NOMO-1 treated with dmso at 0.1 percent for 144 hours (cell line): Measurements from ENCODE around the gene CHFR.
"Not testable (repeated sequence)": the region's sequence is repeated elsewhere in the genome, so short reads cannot be mapped to it uniquely, and the experiment has no call there.

ENCODE experiments used
- DNase-seq: peaks from one replicate; lab custom pipeline; 2025; ENCODE audit not compliant: unreplicated experiment; lab: John Stamatoyannopoulos, UW

The CHFR gene

DNA sequence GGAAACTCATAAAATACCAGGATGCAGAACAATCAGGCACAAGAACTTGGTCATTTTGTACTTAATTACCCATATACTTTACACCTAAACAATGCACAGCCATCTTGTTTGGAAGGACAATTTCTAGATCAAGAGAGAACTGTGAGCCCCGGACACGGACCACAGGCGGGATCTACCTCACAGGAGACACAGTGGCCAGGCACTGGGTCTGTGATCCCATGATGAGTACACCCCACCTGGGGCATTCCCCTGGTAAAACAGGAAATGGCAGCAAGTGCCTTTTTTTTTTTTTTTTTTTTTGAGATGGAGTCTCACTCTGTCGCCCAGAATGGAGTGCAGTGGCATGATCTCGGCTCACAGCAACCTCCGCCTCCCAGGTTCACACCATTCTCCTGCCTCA, 74.0 kb downstream of the CHFR start:
- no peak for DNase-seq

DNA sequence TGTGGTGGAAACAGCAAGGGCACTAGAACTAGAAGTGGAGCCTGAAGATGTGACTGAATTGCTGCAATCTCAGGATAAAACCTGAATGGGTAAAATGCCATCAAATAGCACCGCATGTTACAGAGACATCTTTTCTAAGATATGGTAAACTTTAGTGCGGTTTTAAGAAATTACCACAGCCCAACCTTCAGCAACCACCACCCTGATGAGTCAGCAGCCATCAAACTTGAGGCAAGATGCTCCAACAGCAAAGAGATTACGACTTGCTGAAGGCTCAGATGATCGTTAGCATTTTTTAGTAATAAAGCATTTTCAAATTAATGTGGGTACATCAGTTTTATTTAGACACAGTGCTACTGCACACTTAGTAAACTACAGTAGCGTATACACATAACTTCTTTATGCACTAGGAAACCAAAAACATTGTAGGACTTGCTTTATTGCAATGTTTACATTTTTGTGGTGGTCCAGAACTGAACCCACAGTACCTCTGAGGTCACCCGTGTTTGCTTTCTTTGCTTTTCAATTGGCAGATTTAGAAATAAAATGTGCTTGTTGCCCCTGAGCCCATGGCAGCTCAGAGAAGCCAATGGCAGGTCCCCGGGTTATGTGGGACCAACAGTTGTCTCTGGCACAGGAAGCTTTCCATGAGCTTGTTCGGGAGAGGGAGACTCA, 74.6 kb downstream of the CHFR start:
- DNase-seq: peak; percentile 9

DNA sequence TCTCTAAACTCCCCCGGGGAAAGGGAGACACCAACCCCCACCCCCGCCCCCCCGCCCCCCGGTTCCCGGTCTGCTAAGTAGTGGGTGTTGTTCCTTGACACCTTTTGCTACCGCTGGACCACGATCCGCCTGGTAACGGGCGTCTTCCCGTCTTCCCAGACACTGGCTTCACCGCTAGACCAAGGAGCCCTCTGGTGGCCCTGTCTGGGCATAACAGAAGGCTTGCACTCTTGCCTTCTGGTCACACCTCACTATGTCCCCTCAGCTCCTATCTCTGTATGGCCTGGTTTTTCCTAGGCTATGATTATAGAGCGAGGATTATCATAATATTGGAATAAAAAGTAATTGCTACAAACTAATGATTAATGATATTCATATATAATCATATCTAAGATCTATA, 78.0 kb downstream of the CHFR start:
- not testable (repeated sequence) for DNase-seq

DNA sequence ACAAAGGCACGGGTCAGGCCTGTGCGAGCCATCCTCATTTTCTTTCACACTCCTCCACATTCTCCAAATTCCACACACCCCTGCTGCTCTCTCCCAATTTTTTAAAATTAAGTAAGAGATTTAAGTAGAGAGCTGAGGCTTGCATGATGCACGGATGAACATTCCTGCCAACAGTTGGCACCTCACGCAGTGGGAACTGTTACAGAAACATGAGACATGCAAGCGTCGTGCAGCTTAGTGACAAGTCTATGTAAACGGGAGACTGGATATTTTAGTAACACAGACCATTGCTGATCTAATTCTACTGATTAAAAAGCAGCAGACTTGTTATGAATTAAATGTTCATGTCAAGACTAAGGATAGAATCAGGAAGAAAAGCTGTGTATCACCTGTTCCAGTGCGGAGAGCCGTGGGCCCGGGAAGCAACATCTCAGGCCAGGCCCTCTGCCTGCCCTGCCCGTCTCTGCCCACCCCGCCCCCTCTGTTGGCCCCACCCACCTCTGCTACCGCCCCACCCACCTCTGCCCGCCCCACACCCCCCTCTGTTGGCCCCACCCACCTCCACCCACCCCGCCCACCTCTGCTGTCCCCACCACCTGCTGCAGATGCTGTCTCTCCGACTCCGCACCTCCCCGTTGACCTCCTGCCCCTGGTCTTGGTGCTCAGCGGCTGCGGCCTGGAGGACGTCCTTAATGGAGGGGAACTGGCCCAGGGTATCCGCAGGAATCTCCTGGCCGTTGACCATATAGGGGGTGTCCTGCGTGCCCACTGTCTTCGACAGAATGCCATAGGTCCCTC, 79.9 kb downstream of the CHFR start:
- DNase-seq: no peak

DNA sequence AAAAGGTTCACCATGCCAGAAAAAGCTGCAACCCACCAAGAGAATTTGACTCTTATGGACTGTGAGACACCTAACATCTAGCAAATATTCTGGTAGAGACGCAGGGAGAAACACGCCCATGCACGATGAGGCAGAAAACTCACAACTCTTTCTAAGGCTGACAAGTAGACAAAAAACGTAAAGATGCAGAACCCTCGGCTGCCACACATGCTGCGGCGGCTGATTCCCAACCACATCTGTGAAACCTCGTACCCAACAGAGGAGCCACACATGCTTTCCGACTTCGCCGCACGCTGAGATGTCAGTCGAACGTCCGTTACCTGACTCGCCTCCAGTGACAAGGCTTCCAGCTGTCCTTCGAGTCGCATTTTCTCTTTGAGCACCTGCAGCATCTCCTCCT, 80.5 kb downstream of the CHFR start:
- no peak for DNase-seq

DNA sequence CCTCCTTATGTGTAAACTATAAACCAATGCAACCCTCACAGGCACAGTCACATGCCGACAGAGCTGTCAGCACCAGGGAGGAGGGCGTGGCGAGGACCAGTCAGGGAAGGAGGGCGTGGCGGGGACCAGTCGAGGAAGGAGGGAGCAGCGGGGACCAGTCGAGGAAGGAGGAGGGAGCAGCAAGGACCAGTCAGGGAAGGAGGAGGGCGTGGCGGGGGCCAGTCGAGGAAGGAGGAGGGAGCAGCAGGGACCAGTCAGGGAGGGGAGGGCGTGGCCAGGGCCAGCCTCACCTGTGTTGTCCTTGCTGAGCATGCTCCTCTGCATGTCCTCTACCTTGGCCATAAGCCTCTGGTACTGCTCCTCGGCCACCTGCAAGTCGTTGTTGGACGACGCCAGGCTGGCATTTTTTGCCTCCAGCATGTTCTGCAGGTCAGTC, 83.0 kb downstream of the CHFR start:
- DNase-seq: no peak

DNA sequence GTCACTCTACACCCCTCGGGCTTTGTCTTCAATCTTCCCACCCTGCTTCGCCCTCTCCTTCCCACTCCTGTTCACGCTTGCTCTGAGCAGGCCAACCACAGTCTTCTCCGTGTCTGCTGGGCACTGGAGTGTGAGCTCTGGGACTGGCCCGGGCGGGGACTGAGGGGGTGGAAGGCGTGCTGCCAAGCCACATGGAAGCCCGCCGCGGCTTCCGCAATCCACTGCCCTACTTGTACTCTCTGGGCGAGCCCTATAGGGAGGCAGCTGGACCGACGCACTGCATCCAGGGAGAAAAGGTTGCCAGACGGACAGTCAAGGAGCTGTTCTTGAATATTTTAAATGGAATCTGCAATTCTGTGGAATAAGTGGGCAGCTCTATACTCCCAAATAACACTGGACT, 83.5 kb downstream of the CHFR start:
- no peak for DNase-seq

DNA sequence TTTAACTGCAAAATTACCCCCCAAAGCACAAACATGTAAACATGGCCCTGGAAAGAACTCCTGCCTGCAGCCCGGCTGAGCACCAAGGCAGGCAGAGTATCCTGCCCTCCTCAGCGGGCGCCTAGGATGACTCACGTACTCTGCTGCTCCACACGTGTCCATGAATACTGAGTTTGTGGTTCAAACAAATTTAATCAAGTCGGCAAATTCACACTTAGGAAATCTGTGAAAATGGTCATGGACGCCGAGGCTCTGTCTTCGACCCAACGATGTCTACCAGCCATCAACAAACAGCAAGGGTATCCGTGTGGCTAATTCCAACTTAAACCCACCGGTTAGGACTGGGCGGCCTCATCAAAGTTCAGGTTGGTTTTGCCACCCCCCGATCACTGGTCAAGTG, 84.3 kb downstream of the CHFR start:
- no peak for DNase-seq

DNA sequence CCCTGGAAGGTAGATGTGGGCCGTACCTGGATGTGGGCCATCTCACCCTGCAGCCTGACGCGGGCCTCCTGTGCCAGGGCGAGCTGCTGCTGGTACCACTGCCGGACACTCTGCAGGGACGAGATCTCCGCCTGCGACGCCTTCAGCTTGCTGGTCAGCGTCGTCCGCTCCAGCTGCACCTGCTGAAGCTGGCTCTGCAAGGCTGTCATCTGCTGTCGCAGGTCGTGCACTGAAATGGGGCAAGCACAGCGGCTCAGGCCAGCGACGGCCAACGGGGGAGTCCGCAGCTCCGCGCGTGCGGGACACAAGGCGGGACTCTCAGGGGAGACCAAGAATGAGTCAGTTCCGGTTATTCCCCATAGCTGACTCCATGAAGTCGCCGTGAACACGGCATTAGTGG, 85.7 kb downstream of the CHFR start:
- DNase-seq: no peak

DNA sequence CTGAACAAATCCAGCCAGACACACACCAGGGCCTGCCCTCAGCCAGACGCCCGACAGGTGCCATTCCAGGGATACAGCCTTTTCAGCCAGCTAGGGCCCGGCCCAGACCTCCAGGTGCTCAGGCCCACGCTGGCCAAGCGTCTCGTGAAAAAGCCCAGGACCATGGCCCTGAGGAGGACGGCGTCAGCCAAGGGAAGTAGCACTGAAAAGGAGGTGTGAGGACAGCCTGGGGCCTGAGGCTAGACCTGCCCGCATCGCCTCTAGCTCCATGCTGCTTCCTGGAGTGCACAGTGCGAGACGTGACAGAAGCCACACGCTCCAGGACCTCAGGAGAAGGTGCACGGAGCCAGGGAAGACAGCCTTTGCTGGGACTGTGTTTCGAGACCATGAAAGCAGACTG, 88.6 kb downstream of the CHFR start:
- DNase-seq: no peak

DNA sequence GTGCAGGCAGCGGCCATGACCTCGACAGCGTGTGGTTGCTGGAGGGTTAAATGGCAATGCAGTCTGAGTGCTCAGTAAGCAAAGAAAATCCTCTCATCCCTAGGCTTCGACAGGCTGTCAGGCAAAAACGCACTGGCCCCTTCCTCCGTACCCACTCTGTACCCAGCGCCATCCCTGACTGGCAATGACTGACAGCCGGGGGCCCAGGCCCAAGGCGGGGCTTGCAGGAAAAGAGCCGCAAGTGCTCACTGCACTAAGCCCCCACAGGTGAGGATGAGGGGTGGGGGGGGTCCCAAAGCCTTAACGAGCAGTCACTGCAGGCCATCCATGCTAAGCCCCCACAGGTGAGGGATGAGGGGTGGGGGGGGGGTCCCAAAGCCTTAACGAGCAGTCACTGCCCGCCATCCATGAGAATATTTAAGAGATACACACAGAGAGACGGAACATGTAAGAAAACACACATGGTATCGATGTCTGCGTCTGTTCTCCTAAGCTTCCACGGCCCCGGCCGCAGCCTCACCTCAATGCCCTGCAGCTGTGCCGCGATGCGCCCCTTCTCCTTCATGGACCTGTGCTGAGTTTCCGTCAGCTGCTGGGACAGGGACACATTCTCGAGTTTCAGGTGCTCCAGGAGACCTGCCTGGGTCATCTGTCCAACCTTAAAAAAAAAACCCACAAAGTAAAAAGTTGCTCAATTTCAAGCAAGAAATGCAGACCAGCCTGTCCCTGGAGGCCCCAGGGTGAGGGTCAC, 89.4 kb downstream of the CHFR start:
- no peak for DNase-seq

DNA sequence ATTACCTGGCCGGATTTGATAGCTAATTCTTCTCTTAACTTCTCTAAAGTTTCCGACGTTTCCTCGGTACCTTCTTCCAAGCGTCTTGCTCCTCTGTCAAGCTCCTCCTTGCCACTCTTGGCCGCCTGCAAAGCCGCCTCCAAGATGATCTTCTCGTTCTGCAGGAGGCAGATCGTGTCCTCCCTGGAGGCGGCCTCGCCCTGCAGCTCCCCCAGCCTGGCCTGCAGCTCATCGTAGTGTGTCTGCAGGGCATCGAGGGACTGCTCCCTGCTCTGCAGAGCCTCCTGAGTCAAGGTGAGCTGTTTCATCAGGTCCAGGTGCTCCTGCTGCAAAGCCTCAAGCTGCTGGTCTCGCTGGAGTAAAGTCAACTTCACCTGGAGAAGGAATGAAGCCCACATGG, 91.6 kb downstream of the CHFR start:
- no peak for DNase-seq

DNA sequence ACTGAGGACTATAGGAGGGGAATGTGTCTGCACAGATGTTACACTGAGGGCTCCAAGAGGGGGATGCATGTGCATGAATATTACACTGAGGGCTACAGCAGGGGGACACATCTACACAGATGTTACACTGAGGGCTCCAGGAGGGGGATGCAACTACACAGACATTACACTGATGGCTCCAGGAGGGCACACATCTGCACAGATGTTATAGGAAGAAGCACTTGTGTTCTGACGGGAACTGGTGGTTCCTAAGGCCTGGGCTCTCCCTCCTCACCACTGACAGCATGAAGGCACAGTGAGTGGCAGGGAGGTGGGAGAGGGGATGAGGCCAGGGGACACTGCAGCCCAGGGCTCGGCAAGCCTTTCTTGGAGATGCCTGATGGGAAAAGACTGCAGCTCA, 95.5 kb downstream of the CHFR start:
- DNase-seq: not testable (repeated sequence)

DNA sequence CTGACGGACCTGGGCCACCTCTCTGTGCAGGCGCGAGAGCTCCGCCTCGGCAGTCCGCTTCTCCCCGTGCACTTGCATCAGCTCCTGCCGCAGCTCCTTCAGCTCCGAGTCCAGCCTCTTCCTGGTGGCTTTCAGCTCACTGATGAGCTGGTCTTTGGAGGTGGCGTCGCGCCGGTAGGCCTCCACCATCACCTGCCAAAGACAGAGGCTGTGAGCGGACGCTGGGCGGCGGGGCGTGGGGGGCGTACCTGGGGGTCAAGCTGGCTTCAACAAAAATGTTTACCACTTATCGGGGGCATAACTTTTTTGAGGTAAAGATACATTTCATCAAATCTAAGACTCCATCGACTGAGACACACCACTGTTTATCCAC, 98.3 kb downstream of the CHFR start:
- no peak for DNase-seq

DNA sequence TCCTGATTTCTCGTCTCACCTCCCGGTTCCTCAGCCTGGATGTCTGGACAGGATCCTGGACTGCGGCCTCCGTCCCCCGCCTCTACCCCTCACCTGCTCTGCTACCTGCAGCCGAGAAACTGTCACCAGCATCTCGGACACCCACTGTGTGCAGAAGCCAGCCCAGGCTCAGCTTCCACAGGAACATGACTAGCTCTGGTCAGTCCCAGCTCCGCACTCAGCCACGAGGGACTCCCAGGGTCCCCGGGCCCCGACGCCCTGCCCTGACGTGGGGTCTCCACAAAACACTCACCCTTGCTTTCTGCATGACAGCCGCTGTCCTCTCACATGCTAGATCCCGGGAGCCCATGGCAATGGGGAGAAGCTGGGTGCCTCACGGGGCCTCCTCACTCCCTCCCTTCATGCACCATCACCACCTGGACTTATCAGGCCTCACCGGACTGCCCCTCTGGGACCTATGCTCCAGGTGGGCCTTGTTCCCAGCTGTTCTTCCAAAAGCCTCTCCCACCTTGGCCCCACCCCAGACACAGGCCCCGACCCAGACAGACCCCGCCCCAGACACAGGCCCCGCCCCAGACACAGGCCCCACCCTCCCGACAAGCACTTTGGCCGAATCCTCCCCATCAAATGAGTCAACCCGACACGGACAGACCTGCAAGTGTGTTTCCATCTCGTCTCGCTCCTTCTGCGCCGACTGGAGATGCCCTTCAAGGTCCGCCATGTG, 98.9 kb downstream of the CHFR start:
- DNase-seq: no peak

DNA sequence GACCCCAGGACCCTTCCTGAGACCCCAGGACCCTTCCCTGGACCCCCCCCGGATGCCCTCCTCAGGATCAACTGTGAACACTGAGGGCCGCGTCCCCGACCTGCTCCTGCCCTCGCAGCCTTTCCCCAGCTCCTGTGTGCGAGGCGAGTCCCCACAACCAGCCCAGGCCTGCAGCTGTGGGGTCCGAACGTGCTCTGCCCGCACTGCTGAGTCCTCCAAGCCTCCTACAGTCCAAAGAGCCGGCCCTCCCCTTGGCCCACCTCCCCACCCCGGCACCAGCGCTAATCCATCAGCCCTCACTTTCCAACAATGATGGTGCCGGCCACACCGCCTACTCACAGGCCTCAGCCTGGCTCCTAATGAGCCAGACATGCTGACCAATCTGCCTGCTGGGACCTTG, 99.5 kb downstream of the CHFR start:
- DNase-seq: no peak

DNA sequence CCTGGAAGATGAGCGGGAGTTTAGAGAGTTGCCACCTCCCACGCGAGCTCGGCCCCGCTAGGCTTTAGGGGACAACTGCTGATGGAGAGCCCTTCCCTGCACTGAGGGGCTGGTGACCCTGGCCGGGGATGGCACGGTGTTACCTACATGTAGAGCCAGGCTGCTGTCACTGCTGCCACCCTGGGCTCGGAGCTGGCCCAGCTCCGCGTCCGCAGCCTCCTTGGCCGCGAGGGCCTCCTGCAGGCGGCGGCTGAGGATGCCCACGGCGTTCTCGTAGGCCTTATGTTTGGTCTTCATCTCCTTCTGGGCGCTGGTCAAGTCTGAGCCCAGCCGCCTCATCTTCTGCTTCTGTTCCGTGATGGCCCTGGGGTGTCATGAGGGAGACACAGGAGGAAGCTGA, 101.2 kb downstream of the CHFR start:
- DNase-seq: no peak

DNA sequence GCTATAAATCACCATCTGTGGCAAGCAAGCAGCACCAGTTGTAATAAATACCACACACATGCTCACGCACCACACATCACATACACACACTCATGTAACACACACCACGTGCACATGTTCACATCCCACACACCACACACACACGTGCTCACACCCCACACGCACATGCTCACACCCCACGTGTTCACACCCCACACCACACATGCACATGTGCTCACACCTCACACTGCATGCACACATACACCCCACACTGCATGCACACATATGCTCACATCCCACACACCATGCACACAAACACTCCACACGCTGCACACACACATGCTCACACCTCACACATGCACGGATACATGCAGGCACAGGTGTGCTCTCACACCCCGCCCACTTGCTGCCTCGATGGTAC, 102.8 kb downstream of the CHFR start:
- no peak for DNase-seq

DNA sequence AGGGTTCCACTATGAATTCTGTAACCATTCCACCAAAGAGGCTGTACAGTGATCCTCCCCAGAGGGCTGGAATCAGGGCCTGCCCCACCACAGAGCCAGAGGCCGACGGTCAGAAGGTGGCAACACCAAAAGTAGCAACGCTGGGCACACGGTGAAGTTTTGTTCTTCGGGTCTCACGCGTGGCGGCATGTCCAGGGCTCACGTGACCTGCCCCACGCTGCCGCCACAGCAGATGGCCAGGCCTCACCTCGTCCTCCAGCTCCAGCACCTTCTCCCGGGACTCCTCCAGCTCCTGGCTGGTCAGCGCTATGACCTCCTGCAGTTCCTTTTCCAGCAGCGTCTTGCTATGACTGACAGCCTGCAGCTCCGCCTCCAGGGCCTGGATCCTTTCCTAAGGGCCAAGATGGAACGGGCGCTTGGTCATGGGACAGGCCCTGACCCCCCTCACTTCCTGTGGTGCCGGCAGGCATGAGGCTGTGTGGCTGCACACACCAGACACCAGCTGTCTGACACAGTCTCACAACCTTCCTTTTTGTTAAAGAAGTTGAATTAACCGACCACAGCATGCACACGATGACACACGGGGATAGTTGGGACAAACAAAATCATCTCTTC, 103.4 kb downstream of the CHFR start:
- no peak for DNase-seq
